ENCODE data around the gene HKDC1.

DNA sequence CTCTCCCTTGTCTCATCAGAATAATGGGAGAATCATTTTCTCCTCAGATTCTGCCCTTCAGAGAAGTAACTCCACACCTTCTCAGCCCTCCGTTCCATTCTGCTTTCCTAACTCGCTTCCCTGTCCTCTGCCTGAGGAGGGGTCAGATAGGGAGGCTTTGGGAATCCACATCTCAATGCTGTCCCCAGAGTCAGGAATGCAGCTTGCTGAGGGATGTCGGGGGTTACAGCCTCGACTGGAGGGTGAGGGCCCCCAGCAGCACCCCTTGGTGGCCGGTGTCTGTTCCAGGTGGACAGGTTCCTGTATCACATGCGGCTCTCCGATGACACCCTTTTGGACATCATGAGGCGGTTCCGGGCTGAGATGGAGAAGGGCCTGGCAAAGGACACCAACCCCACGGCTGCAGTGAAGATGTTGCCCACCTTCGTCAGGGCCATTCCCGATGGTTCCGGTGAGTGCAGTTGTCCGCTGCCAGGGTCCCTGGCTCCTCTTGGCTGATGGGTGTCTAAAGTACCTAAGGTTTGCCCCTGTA lies 6.9 kb downstream of the HKDC1 start:
- no peak for TF ChIP-seq POLR2A (IDR thresholded peaks at IDR 0.05; ENCODE audit: low read length)
- TF ChIP-seq GATA1 (IDR thresholded peaks at IDR 0.05; ENCODE audit: low read depth, low read length): no peak
